GM12878 (cell line): Measurements from ENCODE around the gene NCR2. TPM values are rescaled to one million over a fixed set of nuclear protein-coding genes. Genes with fewer than 3 reads are reported as not detected.

Source experiments
- ATAC-seq: fragments of 200-7000 bp; cut with Tn5 transposase; 3 replicates; pipeline ENCODE4 v1.9.1; 2020; ENCODE audit warnings: mild to moderate bottlenecking, moderate library complexity
- BruUV-seq: library from RNA; stranded (reverse); fragments of 400-500 nt; replicated peaks from 2 replicates; lab custom pipeline; 2021; lab: Mats Ljungman, UMichigan
- CTCF ChIA-PET: fragments of 300-600 bp; sonication (Branson Sonifier 250); formaldehyde crosslinking; extraction: SDS; loops from one replicate; lab custom pipeline; 2021; ENCODE audit warnings: inconsistent platforms; lab: Yijun Ruan, JAX
- POLR2A ChIA-PET: fragments of 350-600 bp; formaldehyde crosslinking; extraction: SDS; loops from one replicate; lab custom pipeline; 2021; ENCODE audit warnings: inconsistent platforms; lab: Charles Lee
- RAD21 ChIA-PET: fragments of 300-600 bp; sonication (Branson Sonifier 250); formaldehyde crosslinking; loops from one replicate; lab custom pipeline; 2023; ENCODE audit warnings: antibody characterized with exemption; ENCODE audit not compliant: unreplicated experiment; lab: Charles Lee
- SMC1A ChIA-PET: fragments of 300-600 bp; sonication (Branson Sonifier 250); formaldehyde crosslinking; loops from one replicate; lab custom pipeline; 2023; ENCODE audit not compliant: unreplicated experiment, uncharacterized antibody; lab: Charles Lee
- DNase-seq: peaks from one replicate; pipeline ENCODE4 v3.0.0-alpha.2; 2011; ENCODE audit warnings: low read depth, low spot score
- FAIRE-seq: peaks from 3 replicates; lab custom pipeline; 2011; peaks lifted over from hg19 to GRCh38; lab: Jason Lieb, UNC
- H2AFZ ChIP-seq: 2 replicates; pipeline ENCODE4 v1.6.0; 2011; ENCODE audit warnings: low read depth, low read length, control low read depth; ENCODE audit not compliant: control insufficient read depth
- H3K27ac ChIP-seq: 2 replicates; pipeline ENCODE4 v1.5.1; 2011; ENCODE audit warnings: control low read depth; ENCODE audit not compliant: control insufficient read depth, insufficient read depth
- H3K27me3 ChIP-seq, 2 experiments: replicated peaks in 1 of 2; 2 replicates each; pipeline versions ENCODE4 v1.6.0 to v1.6.1; 2011; ENCODE audit warnings: low read length in 1 of 2; ENCODE audit not compliant: control insufficient read depth in 2 of 2, insufficient read depth in 2 of 2
- H3K36me3 ChIP-seq, 2 experiments: 2 replicates each; pipeline ENCODE4 v1.5.1; 2011; ENCODE audit warnings: low read length in 1 of 2; ENCODE audit not compliant: control insufficient read depth in 2 of 2, insufficient read depth in 2 of 2
- H3K4me1 ChIP-seq: 2 replicates; pipeline ENCODE4 v1.6.1; 2011; ENCODE audit warnings: mild to moderate bottlenecking, low read length, moderate library complexity, mixed read lengths; ENCODE audit not compliant: control insufficient read depth, insufficient read depth
- H3K4me2 ChIP-seq: 2 replicates; pipeline ENCODE4 v1.6.0; 2011; ENCODE audit warnings: control low read depth; ENCODE audit not compliant: control insufficient read depth, insufficient read depth
- H3K4me3 ChIP-seq: fragments of 200-600 bp; sonication (generic); 2 replicates; pipeline ENCODE4 v1.5.1; 2016
- H3K79me2 ChIP-seq: 2 replicates; pipeline ENCODE4 v1.6.0; 2011; ENCODE audit warnings: low read length; ENCODE audit not compliant: control insufficient read depth, insufficient read depth
- H3K9ac ChIP-seq: 2 replicates; pipeline ENCODE4 v1.8.0; 2011; ENCODE audit warnings: low read length, control low read depth, mixed read lengths; ENCODE audit not compliant: control insufficient read depth, insufficient read depth
- H3K9me3 ChIP-seq: replicated peaks from 3 replicates; pipeline ENCODE4 v1.5.1; 2011; ENCODE audit warnings: mild to moderate bottlenecking, low read length; ENCODE audit not compliant: control insufficient read depth, insufficient read depth
- H4K20me1 ChIP-seq: 2 replicates; pipeline ENCODE4 v1.6.0; 2011; ENCODE audit not compliant: control insufficient read depth, insufficient read depth
- CBX3 ChIP-seq: fragments of 200-600 bp; sonication (generic); IDR thresholded peaks from 2 replicates; pipeline ENCODE4 v1.6.1; 2016; ENCODE audit warnings: low read depth, borderline replicate concordance
- EGR1 ChIP-seq, 2 experiments: IDR thresholded peaks; 1 replicate in 1 of 2; 2 replicates in 1 of 2; pipeline ENCODE4 v1.6.1; 2011 to 2012; ENCODE audit warnings: low read depth in 2 of 2, low read length in 2 of 2, borderline replicate concordance in 1 of 2, mild to moderate bottlenecking in 1 of 2, moderate library complexity in 1 of 2
- IKZF1 ChIP-seq: fragments of 450-650 bp; conservative IDR thresholded peaks from 2 replicates; pipeline ENCODE4 v1.6.1; 2017; ENCODE audit warnings: antibody characterized with exemption, mild to moderate bottlenecking
- LARP7 ChIP-seq: fragments of 450-650 bp; IDR thresholded peaks from 2 replicates; pipeline ENCODE4 v1.6.1; 2017; ENCODE audit warnings: mild to moderate bottlenecking
- NFYA ChIP-seq: IDR thresholded peaks from 2 replicates; pipeline ENCODE4 v1.6.1; 2011; ENCODE audit warnings: low read depth, mild to moderate bottlenecking, low read length, improper control_type of control experiment, borderline replicate concordance
- PML ChIP-seq: IDR thresholded peaks from 2 replicates; pipeline ENCODE4 v1.6.1; 2012; ENCODE audit warnings: low read length, inconsistent platforms
- ZBED1 ChIP-seq: IDR thresholded peaks from 2 replicates; pipeline ENCODE4 v1.6.1; 2016; ENCODE audit warnings: borderline replicate concordance
- ZSCAN29 ChIP-seq: fragments of 450-650 bp; IDR thresholded peaks from 2 replicates; pipeline ENCODE4 v1.6.1; 2017; ENCODE audit warnings: mild to moderate bottlenecking, moderate library complexity
- WGBS: methylation state at CpG from one replicate; pipeline ENCODE4 v1.1.6; 2016; ENCODE audit warnings: low lambda C conversion rate; ENCODE audit not compliant: insufficient replicate concordance, insufficient coverage; ENCODE audit errors: missing lambda C conversion rate; 5-methylcytosine and 5-hydroxymethylcytosine counted together
- in situ Hi-C: fragments of 300-500 bp; cut with MboI; formaldehyde crosslinking; loops from 9 replicates; pipeline ENCODE4 v1.14.3; 2018; ENCODE audit warnings: mixed read lengths
- intact Hi-C: fragments of 100-400 bp; cut with micrococcal nuclease; formaldehyde crosslinking; loops from one replicate; pipeline ENCODE4 v1.14.2; 2022; ENCODE audit not compliant: unreplicated experiment
- polyA plus RNA-seq, 11 experiments: library from polyadenylated mRNA; depleted of rRNA in 4 of 11; unstranded in 6 of 11; stranded (reverse) in 5 of 11; fragments of >200 nt; fragmentation: Nextera tagmentation in 4 of 11; fragmentation: Illumina TruSeq in 1 of 11; extraction: Ambion mirVana in 4 of 11; extraction: Trizol in 1 of 11; gene quantifications; 1 replicate in 1 of 11; 2 replicates in 10 of 11; pipeline versions ENCODE4 v1.2.1 to v1.2.3, GENCODE V29; 2011 to 2016; ENCODE audit warnings: inconsistent platforms in 2 of 11, missing spikeins in 2 of 11, low read depth in 1 of 11
- total RNA-seq, 4 experiments: library from RNA; depleted of rRNA in 3 of 4; stranded (reverse); fragments of >200 nt in 3 of 4; fragmentation: Illumina TruSeq in 1 of 4; extraction: Trizol in 1 of 4; gene quantifications; 2 replicates each; pipeline versions ENCODE4 v1.2.1 to v1.2.3, GENCODE V29; 2013 to 2021

The NCR2 gene
- total and polyA plus RNA-seq, 10 of the 15 experiments (the other 5 are each of a cell fraction or from before 2014, with no cell fraction given), result 0.21 to 0.53 TPM; not detected in 8

DNA sequence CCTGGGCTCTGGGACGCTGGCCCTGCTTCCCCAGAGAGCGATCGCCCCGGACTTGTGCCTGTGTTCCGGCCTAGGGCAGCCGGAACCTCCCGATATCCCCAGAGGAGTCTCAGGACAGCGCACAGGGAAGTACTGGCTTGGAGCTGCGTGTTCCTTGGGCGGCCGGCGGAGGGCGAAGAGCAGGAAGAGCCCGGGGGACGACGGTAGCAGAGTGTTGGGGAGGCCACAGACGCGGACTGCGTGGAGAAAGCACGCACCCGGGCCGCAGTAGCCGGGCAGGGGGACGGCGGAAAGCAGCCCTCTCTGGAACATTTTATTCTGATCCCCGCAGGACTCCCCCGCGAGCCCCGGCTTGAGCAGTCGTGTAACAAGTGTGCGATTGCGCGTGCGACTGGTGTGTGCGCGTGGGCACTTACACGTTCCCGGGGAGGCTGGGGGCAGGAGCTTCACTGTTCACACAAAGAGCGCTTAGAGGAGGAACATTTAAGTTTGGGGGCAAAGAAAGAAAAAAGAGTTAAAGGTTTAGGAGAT is 36.1 kb downstream of the NCR2 start:
- no peaks in the 10 kb centered on the region for H3K79me2 ChIP-seq
- H3K27ac ChIP-seq, result no peak overlapping the region
- H3K27me3 ChIP-seq, result peaks cover 28 to 35% of the 10 kb centered on the region in 2 experiments
- no peak for DNase-seq
- H3K9ac ChIP-seq, result no peak overlapping the region
- no peak for ATAC-seq
- TF ChIP-seq IKZF1 (0 out of 2 replicates have a peak, but pooled peaks have one; percentile 13), PML (no peak)
- ChIA-PET SMC1A (interaction anchor here (0.6 to 1.5 kb wide), 5 partner anchors 65 to 243 kb away, joined by 3 to 6 read pairs (median 3); no protein-coding TSS in a partner anchor), POLR2A (no interaction called here), RAD21 (interaction anchor here (1.1 kb wide), 1 partner anchor 149 kb away, joined by 3 read pairs; no protein-coding TSS in a partner anchor), CTCF (interaction anchor here (0.7 to 4.9 kb wide), 9 partner anchors 12 to 231 kb away, joined by 3 to 69 read pairs (median 4); partner anchors contain the start of gene NCR2)
- 3% methylated on average over 38 of the region's 39 CpGs for WGBS
- no peak overlapping the region for H2AFZ ChIP-seq
- H4K20me1 ChIP-seq, result no peaks in the 10 kb centered on the region
- no peaks in the 10 kb centered on the region for H3K9me3 ChIP-seq
- H3K4me2 ChIP-seq, result no peak overlapping the region
- H3K36me3 ChIP-seq, result no peaks in the 10 kb centered on the region
- intact Hi-C loops (no loop called here), in situ Hi-C loops (loop anchor here (5.0 kb wide), 1 partner anchor 221 kb away; no protein-coding TSS in a partner anchor)
- no peak for FAIRE-seq
- H3K4me1 ChIP-seq, result no peaks in the 10 kb centered on the region
- BruUV-seq, result no TSS peak
- H3K4me3 ChIP-seq, result no peak overlapping the region

DNA sequence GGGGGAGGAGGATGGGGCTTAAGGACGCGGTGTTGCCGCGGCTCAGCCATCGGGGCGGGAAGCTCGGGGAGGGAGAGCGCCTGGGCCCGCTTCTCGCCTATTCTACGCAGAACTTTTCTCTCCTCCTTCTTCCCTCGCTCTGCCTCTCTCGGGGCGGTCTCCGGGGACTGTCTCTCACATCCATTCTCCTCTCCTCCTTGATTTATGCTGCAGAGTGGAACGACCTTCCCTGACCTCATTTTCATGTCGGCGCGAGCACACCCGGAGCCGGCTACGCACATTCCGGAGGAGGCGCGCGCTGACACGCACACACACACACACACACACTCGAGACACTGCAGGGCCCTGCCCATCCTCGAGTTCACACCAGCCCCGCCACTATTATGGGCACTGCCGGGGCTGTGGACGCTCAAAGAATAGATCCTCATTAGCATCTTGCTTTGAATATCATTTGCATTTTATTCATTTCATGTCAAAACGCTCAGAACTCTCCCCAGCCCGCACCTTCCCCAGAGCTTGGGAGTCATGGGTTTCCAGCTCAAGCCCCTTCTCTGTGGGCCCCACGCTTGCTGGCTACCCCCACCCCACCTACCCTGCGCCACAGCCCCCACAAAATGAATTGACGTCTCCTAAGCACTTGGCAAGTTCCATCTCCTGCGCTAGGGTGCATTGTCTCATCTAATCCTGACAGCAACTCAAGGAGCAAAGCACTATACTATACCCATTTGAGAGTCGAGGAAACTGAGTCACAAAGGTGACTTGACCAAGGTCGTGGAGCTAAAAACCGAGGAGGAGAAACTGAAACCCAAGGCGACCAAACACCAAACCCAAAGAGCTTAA is 36.8 kb downstream of the NCR2 start:
- H3K9ac ChIP-seq, result no peak overlapping the region
- no peak for FAIRE-seq
- SMC1A ChIA-PET, result interaction anchor here (0.6 to 1.5 kb wide), 4 partner anchors 230 to 258 kb away, joined by 3 to 5 read pairs (median 3); no protein-coding TSS in a partner anchor

More for the DNA sequence above, 36.8 kb downstream of the NCR2 start:
- POLR2A ChIA-PET, result no interaction called here
- Histone ChIP-seq H3K27me3 (peaks cover 31 to 36% of the 10 kb centered on the region in 2 experiments), H3K27ac (no peak overlapping the region), H3K4me2 (no peak overlapping the region), H3K4me1 (no peaks in the 10 kb centered on the region), H4K20me1 (no peaks in the 10 kb centered on the region), H3K36me3 (no peaks in the 10 kb centered on the region), H3K9me3 (no peaks in the 10 kb centered on the region), H3K79me2 (no peaks in the 10 kb centered on the region)
- CTCF ChIA-PET, result interaction anchor here (0.7 to 2.2 kb wide), 7 partner anchors 12 to 311 kb away, joined by 3 to 11 read pairs (median 3); no protein-coding TSS in a partner anchor
- no TSS peak for BruUV-seq
- 4% methylated on average over 42 of the region's 42 CpGs for WGBS
- intact Hi-C loops, result no loop called here
- no peak for DNase-seq
- in situ Hi-C loops, result loop anchor here (5.0 kb wide), 1 partner anchor 220 kb away; no protein-coding TSS in a partner anchor
- RAD21 ChIA-PET, result interaction anchor here (1.1 kb wide), 1 partner anchor 149 kb away, joined by 3 read pairs; no protein-coding TSS in a partner anchor
- TF ChIP-seq ZBED1 (no peak), CBX3 (no peak), ZSCAN29 (no peak), LARP7 (no peak), EGR1 (IDR thresholded peaks at IDR 0.05; ENCODE audit: borderline replicate concordance in 1 of 2, low read depth in 2 of 2, low read length in 2 of 2) (no peak), NFYA (no peak)
- TF ChIP-seq, all 136 proteins: peak for 0
- no peak for ATAC-seq
- no peak overlapping the region for H3K4me3 ChIP-seq
- H2AFZ ChIP-seq, result no peak overlapping the region
